Measurements from ENCODE around the gene ETDC.

GRCh38 chrX:135324463-135324862 is 15.2 kb downstream of the ETDC start:
- TF ChIP-seq POLR2AphosphoS5 (IDR thresholded peaks at IDR 0.05; ENCODE audit: low read depth, low read length) (no peak), PAX5 (IDR thresholded peaks at IDR 0.05; ENCODE audit: insufficient read depth, low read length, severe bottlenecking) (no peak), POU2F2 (IDR thresholded peaks at IDR 0.05; ENCODE audit: low read depth, low read length) (no peak), POLR2A (IDR thresholded peaks at IDR 0.05; ENCODE audit: low read depth, low read length) (no peak)
